HG03342 (cell line): ENCODE data around the gene ZFYVE16.
"Not testable (repeated sequence)": the region's sequence is repeated elsewhere in the genome, so short reads cannot be mapped to it uniquely, and the experiment has no call there.

ENCODE experiments used
- ATAC-seq: cut with Tn5 transposase; IDR thresholded peaks from one replicate; pipeline ENCODE4 v1.9.1; 2021; ENCODE audit warnings: mild to moderate bottlenecking, moderate library complexity; ENCODE audit not compliant: unreplicated experiment

The ZFYVE16 gene

GRCh38 chr5:80407735-80408483 lies at the start of gene ZFYVE16:
Gene ZFYVE16, plus strand, starts transcription at chr5:80408064. Its CDS starts 26,084 bp downstream, at chr5:80434148.
- ATAC-seq: peak; percentile 84

- ATAC-seq: no peak
Observed at GRCh38 chr5:80360914-80361444, 46.9 kb upstream of the ZFYVE16 start.

DNA sequence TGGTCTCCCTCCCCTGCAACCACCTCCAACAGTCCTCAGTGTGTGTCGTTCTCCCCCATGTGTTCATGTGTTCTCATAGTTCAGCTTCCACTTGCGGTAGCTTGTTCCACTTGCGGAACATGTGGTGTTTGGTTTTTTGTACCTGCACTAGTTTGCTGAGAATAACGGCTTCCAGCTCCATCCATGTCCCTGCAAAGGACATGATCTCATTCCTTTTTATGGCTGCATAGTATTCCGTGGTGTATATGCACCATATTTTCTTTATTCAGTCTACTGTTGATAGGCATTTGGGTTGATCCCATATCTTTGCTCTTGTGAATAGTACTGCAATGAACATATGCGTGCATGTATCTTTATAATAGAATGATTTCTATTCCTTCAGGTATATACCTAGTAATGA lies 43.0 kb upstream of the ZFYVE16 start:
- no peak for ATAC-seq

DNA sequence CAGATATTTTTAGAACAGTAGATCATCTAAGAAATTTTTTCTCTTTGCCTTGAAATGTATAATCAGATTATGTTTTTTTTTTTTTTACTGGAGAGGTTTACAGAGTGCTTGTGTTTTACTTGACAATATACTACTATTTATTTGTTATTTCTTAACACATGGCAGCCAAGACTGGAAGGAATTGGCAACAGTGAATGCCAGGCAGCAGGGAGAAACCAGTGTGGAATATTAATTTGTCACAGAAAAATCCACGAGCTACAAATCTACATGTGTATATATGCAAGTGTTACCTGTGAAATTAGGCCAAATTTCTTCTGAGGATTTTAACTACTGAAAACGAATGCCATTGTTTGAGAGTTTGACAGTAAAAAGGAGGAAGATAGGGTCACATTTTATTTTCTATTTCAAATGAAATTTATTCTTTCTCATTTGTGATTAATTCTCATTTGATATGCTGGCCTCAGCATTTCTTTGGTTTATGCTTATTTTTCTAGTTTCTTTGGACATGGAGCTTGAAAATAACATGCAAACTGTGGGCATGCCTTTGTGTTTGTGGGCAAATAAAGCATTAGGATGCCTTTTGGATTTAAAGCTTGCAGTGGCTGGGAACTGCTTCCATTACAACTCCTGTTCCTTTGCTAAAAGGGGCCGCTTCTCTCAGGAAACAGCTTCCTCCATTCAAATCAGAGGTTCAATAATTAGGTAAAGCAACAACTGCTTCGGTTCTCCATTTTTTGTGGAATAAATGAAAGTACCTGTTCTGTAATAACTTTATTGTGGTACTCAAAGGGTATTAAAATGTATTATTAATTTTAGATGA lies 39.0 kb upstream of the ZFYVE16 start:
- ATAC-seq: no peak

GRCh38 chr5:80369521-80369920 lies 38.3 kb upstream of the ZFYVE16 start:
- no peak for ATAC-seq

GRCh38 chr5:80370390-80370789 lies 37.5 kb upstream of the ZFYVE16 start:
- ATAC-seq: no peak

GRCh38 chr5:80372780-80373179 lies 35.1 kb upstream of the ZFYVE16 start:
- ATAC-seq: no peak

- no peak for ATAC-seq
Observed at GRCh38 chr5:80374188-80374587, 33.7 kb upstream of the ZFYVE16 start.

DNA sequence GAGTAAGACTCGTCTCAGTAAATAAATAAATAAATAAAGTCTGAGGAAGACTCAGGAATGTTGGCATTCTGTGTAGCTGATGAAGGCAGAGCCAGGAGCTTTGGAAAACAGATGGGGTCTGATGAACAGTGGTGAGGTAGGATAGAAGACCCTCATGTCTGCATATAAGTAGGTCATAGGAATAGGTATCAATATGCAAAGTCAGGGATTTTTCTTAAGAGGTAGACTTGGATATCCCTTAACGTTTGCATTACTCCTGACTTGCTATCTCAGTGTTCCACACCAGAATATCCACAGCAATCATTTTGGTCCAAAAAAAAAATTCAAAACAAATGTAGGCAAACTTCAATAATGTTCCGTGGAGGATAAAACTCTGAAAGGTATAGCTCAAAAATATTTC lies 31.3 kb upstream of the ZFYVE16 start:
- ATAC-seq: no peak

DNA sequence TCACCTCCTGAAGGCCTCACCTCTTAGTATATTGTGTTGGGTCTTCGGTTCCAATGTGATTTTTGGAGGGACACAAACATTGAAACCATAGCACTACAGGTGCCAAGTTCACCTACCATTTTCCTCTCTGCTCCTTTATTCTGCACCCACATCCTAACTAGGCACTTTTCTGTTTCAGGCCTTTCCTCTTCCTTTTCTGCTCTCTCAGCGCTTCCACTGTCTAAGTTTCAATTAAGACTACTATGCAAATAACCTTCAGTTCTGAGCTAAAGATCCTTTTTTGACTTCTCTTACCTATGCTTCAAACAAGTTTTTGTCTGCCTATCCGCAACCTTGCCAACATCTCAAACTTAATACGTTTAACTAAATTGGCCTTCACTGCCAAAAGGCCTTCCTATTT lies 25.4 kb upstream of the ZFYVE16 start:
- no peak for ATAC-seq

DNA sequence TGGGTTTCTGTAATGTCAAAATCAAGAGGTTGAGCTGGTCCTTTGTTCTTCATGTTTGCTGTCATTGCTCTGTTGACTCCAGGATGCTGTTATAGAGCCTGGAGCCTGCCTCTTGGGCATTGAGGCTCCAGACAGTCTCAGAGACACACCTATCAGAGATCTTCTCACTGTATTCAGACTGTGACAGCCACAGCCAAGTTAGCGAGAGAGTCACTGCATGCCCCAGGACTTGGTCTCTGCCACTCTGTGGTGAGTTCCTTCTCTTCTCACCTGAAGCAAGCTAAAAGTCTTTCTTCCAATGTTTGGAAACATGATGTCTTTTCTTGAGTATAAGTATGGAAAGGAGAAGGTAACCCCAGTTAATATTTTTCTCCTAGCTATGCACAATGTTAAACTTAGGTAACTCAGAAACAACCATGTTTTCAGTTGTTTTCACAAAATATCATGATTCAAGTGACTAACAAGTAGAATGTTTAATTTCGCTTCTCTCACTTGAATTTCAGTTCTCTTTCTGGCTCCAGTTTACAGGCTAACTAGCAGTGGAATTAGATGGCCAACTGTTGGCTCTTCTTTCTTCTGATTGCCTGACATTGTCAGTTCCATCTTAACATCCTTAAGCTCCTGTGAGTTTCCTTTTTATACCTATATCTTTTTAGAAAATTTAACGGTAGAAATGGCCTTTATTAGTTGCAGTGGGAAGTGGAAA lies 20.6 kb upstream of the ZFYVE16 start:
- ATAC-seq: peak; percentile 61

DNA sequence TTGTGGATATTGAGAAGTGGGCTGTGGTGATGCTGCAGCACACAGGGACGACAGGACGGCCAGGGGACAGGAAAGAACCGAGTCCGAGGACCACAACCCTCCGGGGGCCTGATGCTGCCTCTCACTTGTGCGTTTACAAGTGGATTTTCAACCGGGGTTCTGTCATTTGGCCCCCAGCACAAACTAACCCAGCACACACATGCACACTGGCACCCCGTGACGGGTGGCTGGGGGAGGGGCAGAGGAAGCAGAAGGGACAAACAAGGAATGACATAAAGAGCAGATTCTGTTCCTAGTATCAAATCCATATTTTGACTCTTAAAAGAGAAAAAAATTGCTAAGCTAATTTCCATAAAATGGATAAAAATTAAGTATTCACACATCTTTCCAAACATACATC lies 18.3 kb upstream of the ZFYVE16 start:
- no peak for ATAC-seq

DNA sequence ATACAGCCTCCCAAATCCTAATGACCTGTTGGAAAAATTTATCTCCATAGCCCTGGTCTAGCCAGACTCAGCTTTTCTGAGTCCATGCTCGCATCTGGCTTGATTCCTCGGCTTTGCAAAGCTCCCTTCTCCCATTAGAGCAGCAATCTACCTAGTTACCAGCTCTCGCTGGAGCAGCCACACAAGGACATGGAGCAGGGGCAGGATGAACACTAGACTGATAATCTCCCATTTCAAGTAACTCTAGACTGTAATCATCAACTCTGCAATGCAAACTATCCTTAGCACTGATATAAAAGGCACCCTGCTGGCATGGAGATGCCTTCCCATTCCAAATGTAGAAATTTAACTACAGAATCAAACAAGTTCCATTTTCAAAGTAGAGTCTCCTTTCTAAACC lies 17.5 kb upstream of the ZFYVE16 start:
- ATAC-seq: not testable (repeated sequence)

GRCh38 chr5:80391267-80391666 lies 16.6 kb upstream of the ZFYVE16 start:
- ATAC-seq: not testable (repeated sequence)

- ATAC-seq: peak; percentile 87
Observed at GRCh38 chr5:80399526-80400239, 8.2 kb upstream of the ZFYVE16 start.

- not testable (repeated sequence) for ATAC-seq
Observed at GRCh38 chr5:80400368-80400767, 7.5 kb upstream of the ZFYVE16 start.

DNA sequence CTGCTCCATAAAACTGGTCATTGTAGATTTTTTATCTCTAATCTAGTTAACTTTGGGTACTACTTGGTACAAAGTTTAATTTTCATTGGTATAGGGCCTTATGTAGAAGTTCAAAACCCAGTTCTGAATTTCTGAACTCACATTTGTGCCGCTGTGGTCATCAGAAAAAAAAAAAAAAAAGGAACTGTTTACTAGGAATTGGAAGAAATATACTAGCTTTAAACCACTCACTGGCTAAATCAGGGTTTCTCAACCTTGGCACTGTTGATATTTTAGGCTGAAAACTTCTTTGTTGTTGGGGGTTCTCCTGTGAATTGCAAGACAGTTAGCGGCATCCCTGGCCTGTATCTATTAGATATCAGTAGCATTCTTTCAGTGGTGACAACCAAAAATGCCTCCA lies 4.1 kb upstream of the ZFYVE16 start:
- no peak for ATAC-seq

GRCh38 chr5:80406980-80407734 lies 707 bp upstream of the ZFYVE16 start:
- ATAC-seq: no peak

DNA sequence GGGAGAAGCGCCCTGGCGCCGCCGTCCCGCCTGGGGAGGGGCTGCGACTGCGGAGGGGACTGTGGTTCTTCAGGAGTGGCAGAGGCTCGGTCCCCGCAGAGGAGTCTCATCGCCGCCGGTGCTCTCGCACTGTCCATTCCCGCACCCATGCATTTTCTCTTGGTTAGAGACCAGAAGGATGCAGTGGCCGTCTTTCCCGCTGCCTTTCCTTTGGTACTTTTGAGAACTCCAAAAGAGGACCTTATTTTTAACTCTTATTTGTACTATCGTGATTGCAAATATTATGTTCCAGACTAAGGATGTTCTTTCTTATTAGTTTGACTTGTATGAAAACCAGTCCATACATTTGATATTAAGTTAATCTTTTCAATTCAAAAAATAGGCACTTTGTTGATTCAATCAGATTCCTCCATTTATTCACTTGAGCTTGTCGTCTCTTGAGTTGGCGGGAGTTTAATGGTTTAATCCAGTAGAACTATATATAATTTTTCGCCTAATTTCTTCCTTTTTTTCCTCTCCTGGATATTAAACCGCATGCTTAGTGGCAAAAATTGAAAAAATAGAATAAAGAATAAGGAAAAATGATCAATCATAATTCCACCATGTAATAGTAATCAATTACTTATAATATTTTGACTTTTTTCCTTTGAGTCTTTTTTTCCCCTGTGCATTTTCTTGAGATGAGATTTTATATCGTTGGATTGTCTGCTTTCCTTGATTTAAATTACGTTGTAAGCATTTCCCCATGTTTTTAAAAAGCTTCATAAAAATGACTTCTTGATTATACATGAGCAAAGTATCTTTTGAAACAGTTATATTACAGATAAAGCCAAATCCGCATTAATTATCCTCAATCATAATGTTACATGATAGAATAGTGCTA lies 861 bp downstream of the ZFYVE16 start:
- peak; percentile 56 for ATAC-seq
